ENCODE results near the gene KCNQ2.

DNA sequence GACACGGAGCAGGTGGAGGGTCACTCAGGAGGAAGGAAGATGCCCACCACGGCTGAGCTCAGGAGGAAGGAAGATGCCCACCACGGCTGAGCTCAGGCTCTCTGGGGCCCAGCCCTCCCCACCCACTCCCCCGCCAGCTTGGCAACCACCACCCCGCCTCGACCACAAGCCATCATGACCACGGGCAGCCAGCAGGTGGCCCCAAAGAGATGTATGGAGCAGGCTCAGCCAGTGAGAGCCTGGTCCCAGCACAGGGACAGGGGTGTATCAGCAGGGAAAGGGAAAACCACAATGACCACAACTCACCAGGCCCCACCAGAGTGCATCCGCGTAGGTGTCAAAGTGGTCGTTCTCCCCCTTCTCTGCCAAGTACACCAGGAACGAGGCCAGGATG lies 30.4 kb downstream of the KCNQ2 start:
- TF ChIP-seq GATA2 (IDR thresholded peaks at IDR 0.05; ENCODE audit: low read depth, low read length) = no peak
- no peak for TF ChIP-seq GATA3 (IDR thresholded peaks at IDR 0.05; ENCODE audit: low read depth, low read length)
